NCI-H460 (cell line): ENCODE results near the gene PRXL2C. TPM values are rescaled to one million over a fixed set of nuclear protein-coding genes. Genes with fewer than 3 reads are reported as not detected.
"Not testable (repeated sequence)": the region's sequence is repeated elsewhere in the genome, so short reads cannot be mapped to it uniquely, and the experiment has no call there.

ENCODE experiments used
- DNase-seq: peaks from one replicate; pipeline ENCODE4 v3.0.0-alpha.2; 2016; ENCODE audit warnings: low read depth; ENCODE audit errors: extremely low read depth
- polyA plus RNA-seq: library from polyadenylated mRNA; depleted of rRNA; stranded (reverse); fragments of >200 nt; gene quantifications from 2 replicates; pipeline ENCODE4 v1.2.3, GENCODE V29; 2014; cell fraction: nucleus; rRNA removed
- total RNA-seq: library from RNA; depleted of rRNA; stranded (reverse); fragments of >200 nt; shearing (Covaris generic); gene quantifications from 2 replicates; pipeline ENCODE4 v1.2.3, GENCODE V29; 2014; rRNA removed

The PRXL2C gene, protein sequence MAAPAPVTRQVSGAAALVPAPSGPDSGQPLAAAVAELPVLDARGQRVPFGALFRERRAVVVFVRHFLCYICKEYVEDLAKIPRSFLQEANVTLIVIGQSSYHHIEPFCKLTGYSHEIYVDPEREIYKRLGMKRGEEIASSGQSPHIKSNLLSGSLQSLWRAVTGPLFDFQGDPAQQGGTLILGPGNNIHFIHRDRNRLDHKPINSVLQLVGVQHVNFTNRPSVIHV
- 20.0 and 21.6 TPM in 2 replicates for total RNA-seq
- 10.0 and 17.7 TPM in 2 replicates for polyA plus RNA-seq

DNA sequence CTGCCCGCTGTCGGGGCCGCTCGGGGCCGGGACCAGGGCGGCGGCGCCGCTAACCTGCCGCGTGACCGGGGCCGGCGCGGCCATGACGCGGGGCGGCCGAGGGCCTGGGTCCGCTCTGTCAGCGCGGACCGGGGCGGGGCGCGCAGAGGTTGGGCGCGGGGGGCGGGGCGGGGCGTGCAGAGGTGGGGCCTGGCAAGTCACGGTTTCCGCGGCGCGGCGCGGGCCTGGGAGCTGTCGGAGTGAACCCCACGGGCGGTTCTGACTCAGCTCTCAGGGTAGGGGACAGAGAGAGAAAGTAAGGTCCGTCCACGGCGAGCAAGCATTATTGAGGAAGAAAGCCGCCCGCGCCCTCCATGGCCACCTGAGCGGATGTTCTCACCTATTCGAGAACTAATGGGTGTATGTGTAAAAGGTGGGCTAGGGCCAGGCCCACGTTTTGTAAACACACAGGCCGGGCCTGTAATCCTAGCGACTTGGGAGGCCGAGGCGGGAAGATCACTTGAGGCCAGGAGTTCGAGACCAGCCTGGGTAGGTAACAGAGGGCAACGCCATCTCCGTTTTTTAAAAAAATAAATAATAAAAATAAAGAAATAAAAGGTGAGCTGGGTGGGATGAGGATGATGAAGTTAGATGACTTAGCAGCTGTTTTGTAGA, at the start of gene PRXL2C:
TSS of gene PRXL2C (minus strand) at position 120 of the 654 bp plus-strand sequence. CDS start at position 84, 36 bp downstream.
- peak; percentile 49 for DNase-seq

DNA sequence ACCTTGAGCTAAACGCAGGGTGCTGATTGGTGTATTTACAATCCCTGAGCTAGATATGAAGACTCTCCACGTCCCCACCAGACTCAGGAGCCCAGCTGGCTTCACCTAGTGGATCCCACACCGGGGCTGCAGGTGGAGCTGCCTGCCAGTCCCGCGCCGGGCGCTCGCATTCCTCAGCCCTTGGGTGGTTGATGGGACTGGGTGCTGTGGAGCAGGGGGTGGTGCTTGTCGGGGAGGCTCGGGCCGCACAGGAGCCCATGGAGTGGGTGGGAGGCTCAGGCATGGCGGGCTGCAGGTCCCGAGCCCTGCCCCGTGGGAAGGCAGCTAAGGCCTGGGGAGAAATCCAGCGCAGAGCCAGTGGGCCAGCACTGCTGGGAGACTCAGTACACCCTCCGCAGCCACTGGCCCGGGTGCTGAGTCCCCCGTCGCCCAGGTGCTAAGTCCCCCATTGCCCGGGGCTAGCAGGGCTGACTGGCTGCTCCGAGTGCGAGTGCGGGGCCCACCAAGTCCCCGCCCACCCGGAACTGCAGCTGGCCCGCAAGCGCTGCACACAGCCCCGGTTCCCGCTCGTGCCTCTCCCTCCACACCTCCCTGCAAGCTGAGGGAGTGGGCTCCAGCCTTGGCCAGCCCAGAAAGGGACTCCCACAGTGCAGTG, 45.7 kb upstream of the PRXL2C start:
- DNase-seq, result not testable (repeated sequence)

GRCh38 chr9:96691326-96691725, 36.2 kb upstream of the PRXL2C start:
- DNase-seq, result no peak

DNA sequence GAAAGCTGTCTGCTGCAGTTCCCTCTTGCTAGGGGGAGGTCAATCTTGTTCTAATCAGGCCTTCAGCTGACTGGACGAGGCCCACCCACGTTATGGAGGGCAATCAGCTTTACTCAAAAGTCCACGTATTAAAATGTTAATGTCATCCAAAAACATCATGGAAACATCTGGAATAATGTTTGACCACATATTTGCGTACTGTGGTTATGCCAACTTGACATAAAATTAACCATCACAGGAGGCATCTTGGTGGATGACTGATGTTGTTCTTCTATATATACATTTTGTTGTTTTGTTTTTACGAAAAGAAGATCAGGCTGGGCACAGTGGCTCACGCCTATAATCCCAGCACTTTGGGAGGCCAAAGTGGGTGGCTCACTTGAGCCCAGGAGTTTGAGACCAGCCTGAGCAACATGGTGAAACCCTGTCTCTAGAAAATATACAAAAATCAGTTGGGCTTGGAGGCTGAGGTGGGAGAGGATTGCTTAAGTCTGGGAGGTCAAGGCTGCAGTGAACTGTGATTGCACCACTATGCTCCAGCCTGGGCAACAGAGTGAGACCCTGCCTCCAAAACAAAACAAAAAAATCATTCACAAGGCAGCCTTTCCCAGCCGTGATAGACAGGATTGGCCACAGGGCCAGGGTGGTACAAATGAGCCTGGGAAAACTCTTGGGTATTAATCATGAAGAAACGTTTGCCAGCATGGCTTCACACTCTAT, 33.8 kb upstream of the PRXL2C start:
- DNase-seq, result no peak

DNA sequence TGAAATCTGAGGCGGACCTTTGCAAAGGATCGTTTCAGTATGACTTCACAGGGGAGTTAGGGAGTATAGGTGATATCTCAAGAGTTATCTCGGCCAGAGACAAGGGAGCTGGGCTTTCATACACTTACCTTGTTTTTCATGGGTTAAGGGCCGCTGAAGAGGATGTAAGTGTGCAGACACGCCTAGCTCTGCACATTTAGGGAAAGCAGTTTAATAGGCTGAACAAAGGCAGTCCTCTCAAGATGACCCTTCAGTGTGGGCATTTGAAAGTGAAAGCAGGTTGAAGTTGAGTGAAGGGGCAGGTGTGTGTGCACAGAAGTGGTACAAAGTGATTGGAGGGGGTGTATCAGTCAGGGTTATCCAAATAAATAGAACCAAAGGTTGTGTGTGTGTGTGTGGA, 33.1 kb upstream of the PRXL2C start:
- no peak for DNase-seq

DNA sequence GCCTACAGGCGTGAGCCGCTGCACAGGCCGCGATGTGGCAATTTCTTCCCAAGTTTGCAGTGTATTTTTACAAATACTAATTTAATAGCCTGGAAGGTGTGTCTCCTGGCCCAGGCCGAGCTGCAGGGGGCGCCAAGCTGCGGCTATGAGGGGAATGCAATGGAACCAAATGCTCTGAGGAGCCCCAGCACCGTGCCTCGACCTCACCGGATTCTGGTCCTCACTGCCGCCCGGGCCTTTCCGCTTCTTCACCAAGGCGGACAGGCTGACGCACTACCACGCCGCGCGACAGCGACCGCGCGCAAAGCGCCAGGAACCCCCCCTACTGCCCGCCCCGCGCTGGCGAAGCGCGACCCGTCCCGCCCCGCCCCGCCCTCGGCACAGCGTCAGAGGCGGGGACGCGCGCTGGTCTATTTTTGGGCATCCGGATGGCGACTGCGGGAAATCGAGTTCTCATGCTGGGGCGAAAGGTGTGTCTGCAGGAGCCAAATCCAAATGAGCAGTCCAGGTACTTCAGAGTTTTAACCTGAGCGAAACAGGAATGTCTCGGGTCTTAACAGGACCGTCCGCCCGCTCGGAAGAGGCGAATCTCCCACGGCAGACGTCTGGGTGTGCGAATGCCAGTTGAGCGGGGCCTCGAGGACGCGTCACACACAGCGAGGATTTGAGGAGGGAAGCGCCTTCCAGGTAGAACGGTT, 31.7 kb upstream of the PRXL2C start:
- DNase-seq, result peak; percentile 30

DNA sequence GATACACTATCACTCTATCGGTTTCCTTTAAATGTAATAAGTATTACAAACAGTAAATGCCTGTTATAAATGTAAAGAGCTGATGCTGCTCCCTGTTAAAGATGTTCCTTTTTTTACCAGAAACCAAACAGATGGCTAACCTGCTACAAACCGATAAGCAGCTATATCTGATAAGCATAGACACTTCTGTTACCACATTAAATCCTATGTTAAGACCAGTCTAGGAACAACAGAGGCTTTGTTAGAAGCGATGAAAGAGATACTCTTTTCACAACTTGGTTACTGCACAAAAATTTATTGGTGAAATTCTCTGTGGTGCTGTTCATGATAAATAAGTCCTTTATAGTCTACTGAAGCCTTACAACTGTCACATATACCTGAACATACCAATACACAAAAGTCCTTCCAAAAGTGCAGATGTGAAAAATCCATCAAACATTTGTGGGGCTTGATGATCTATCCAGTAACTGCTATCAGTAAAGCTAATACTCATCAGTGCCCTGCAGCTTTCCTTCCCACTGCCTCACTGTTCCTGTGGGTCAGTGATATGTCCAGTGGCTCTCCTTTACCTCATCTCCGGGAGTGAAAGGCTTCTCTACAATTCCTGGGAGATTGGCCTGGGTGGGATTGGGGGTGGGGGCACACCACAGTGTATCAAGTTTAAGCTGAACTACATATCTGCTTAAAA, 25.8 kb upstream of the PRXL2C start:
- DNase-seq, result no peak

DNA sequence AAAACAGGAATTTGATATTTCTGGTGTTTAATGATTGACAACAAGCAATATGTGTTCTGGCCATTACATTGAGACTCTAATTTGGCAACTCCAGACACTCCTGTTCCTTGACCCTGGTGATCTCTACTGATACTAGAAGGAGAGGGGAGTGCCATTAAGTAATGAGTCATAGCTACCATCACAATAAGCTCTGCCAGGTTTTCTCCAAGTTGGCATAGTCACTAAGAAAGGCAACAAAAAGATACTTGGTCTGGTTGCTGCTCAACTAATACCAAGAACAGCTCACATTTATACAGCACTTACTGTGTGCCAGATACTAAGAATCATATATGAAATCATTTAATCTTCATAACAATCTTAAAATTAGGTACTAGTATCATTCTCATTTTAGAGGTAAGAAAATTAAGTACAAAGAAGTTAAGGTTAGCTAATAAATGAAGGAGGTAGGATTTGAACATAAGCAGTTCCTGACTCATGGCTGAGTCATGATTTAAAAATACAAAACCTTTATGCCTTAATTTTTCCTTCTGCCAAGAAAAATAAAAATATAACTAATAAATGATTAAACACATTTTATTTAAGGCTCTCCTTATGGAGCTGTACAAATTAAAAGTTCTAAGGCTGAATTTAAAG, 19.9 kb upstream of the PRXL2C start:
- no peak for DNase-seq

DNA sequence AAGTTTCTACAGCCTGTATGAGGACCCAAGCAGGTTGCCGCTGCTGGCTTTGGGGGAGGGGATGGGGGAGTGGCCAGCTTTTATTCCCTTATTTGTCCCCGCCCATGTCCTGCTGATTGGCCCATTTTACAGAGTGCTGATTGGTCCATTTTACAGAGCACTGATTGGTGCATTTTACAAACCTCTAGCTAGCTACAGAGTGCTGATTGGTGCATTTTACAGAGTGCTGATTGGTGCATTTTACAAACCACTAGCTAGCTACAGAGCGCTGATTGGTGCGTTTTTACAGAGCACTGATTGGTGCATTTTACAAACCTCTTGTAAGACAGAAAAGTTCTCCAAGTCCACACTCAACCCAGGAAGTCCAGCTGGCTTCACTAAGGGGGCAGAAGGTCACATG, 18.7 kb upstream of the PRXL2C start:
- not testable (repeated sequence) for DNase-seq

DNA sequence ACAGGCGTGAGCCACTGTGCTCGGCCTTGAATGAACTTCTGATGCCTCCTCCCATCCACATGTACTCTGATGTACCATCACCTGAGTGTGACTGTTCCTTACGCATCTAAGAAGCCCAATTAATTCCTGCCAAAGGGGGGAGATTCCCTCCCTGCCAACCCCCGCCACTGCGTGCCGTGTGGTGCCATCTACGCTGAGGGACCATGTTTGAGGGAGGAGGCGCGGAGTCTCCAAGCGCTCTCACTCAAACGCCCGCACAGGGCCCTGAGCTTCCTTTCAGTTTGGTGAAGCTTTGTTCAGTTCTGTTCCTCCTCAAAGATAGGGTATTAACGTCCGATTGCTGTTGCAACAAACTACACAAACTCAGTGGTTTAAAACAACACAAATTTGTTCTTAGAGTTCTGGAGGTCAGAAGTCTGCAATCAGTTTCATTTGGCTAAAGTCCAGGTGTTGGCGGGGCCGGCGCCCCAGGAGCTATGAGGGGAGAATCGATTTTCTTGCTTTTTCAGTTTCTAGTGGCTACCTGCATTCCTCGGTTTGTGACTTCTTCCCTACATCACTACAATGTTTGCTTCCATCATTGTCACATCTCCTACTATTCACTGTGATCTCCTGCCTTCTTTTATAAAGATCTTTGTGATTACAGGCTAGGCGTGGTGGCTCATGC, 13.9 kb upstream of the PRXL2C start:
- no peak for DNase-seq

- no peak for DNase-seq
These were observed 12.2 kb upstream of the PRXL2C start for GRCh38 chr9:96667363-96667728.

- peak; percentile 53 for DNase-seq
These were observed 11.7 kb upstream of the PRXL2C start for GRCh38 chr9:96666653-96667362.

DNA sequence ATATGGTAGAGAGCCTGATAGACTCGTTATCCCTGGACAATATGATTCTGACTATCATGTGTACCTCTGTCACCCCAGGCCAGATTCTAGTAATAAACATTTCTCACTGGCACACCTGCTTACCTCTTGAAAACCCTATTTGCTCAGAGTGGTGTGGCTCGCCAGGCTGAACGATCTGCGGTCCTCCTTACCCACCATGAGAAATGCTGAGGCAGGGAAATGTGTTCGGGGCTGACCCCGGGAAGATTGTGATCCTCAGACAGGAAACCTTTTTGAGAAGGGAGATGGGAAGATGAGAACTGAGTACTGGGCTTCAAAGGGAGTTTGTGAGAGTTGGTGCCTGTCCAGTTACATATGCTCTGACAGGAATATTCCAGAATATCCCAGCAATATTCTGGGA, 10.7 kb upstream of the PRXL2C start:
- no peak for DNase-seq

DNA sequence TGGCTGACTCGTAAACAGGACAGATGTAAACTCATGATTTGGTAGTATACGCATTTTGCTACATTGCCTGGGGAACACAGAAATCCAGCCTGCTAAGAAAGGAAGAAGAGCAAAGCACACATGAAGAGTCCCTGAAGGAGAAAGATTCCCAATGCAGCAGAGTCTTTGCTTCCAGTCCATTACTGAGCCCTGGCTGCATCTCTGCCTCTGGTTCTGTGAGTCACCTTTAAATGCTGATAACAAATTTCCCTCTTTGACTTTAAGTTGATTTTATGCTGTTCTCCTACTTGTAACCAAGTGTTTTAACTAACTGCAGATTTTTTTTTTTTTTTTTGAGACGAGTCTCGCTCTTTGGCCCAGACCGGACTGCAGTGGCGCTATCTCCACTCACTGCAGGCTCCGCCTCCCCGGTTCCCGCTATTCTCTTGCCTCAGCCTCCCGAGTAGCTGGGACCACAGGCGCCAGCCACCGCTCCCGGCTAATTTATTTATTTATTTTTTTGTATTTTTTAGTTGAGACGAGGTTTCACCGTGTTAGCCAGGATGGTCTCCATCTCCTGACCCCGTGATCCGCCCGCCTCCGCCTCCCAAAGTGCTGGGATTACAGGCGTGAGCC, 8.5 kb upstream of the PRXL2C start:
- no peak for DNase-seq

DNA sequence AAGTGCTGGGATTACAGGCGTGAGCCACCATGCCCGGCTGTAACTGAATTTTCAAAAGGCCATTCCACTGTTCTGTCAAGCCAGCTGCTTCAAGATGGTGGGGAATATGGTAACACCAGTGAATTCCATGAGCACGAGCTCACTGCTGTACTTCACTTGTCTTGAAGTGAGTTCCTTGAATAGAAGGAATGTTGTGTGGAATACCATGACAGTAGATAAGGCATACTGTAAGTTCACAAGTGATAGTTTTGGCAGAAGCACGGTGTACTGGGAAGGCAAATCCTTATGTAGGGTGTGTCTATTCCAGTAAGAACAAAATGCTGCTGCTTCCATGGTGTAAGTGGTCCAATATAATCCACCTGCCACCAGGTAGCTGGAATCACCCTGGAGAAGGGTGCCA, 6.6 kb upstream of the PRXL2C start:
- DNase-seq, result no peak

- DNase-seq, result no peak
These were observed 5.7 kb upstream of the PRXL2C start for GRCh38 chr9:96660692-96661248.

DNA sequence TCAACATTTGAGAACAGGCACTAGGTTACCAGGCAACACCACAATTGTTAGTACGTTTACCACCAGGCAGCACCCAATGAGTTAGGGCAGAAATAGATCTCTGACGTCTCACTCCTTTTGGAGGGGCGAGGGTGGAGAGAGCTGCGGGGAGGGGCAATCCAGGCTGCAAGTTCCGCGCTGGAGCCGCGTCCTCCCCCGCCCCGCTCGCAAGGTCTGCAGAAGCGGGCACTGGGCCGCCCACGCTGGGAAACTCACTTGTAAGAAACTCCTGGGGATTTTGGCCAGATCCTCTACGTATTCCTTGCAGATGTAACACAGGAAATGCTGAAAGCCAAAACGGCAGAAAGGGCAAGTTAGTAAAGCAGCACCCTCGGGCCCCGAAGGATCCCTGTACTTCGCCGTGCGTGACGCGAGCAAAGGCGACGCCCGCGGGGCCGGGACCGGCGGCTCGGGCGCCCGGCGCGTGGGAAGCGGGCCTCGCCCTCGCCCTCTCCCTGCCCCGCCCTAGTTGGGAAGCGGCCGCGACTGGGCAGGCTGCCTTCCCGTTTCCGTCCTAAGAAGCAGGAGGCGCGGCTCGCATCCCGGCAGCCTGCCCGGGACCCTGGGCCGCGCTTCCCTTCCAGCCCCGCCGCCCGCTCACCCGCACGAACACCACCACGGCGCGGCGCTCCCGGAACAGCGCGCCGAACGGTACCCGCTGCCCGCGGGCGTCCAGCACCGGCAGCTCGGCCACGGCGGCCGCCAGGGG, 493 bp downstream of the PRXL2C start:
- peak; percentile 34 for DNase-seq
